ENCODE results near the gene ATP6V1E1.

ATP6V1E1 gene

DNA sequence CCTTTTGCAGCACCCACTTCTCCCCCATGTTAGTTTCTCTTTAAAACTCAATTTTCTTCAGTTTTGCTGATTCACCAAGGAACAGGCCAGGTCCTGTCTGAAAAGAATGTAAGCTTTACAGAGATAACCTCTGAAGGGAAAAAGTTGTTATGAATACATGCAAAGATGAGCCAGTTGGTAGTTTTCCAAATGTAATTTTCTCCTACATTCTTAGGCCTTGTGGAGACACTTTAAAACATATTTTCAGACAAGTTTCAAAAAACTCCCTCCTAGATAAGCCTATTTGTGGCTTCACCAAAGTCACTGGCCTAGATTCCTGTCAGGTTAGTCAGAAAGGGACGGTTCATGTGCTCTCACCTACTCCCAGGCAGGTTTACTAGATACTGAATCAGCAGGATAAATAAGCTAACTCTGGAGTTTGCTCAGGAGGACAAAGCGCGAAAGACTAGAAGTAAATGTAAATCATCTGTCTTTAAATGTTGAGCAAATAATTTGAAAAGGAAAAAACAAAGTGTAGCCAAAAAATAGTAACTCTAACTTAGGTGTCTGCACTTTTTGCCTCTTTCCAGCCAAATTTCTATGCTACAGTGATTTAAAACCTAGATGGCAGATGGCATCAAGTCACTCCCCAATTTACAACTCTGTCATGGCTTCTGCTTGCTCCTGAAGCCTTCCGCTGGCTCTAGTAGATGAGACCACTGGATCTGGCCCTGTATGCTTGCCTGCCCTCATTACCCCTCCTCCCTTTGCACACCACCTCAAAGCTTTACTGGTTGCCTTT lies 4.9 kb upstream of the ATP6V1E1 start:
- DNase-seq: no peak

DNA sequence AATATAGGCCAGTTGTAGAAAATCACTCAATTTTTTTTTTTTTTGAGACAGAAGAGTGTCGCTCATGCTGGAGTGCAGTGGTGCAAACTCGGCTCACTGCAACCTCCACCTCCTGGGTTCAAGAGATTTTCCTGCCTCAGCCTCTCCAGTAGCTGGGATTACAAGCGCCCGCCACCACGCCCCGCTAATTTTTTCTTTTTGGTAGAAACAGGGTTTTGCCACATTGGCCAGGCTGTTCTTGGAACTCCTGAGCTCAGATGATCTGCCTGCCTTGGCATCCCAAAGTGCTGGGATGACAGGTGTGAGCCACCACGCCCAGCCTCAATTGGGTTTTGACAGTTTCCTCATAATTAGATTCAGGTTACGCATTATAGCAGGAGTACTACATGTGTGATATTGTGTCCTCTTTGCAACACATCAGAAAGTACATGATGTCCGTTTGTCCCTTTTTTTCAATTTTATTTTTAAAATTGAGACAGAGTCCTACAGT lies 2.6 kb upstream of the ATP6V1E1 start:
- DNase-seq: no peak

DNA sequence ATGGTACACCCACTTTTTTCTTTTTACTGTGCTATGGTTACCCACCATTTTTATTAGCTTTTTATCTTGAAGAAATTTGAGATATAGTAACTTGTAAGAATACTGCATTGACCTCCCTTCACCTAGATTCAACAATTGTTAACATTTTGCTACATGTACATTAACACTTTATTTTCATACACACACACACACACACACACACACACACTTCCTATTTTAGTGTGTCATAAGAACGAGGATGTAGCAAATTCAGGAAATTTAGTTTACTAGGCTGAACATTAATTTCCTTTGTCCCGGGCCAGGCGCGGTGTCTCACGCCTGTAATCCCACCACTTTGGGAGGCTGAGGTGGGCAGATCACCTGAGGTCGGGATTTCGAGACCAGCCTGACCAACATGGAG lies 1.1 kb upstream of the ATP6V1E1 start:
- no peak for DNase-seq

DNA sequence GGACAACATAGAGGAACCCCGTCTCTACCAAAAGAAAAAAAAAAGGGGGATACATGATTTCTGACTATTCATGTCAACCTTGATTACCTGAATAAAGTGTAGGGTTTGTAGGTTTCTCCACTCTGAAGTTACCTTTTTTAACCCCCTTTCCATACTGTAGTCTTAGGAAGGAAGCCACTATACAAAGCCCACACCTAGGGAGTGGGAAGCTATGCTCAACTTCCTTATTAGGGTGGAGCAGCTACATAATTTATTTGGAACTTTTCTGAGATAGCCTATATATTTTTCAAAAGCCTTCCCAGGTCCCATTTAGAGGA lies 582 bp upstream of the ATP6V1E1 start:
- DNase-seq: no peak

DNA sequence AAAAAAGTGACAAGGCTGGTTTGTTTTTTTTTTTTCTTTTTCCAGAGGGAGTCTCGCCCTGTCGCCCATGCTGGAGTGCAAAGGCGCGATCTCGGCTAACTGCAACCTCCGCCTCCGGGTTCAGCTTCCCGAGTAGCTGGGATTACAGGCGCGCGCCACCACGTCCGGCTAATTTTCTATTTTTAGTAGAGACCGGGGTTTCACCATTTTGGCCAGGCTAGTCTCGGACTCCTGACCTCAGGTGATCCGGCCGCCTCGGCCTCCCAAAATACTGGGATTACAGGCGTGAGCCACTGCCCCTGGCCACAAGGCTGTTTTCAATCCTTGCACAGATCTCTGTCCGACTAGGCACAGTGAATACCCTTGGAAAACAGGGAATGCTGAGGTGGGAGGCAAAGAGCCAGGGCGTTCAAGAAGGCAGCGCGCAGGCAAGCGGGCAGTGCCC lies 566 bp downstream of the ATP6V1E1 start:
- DNase-seq: no peak

DNA sequence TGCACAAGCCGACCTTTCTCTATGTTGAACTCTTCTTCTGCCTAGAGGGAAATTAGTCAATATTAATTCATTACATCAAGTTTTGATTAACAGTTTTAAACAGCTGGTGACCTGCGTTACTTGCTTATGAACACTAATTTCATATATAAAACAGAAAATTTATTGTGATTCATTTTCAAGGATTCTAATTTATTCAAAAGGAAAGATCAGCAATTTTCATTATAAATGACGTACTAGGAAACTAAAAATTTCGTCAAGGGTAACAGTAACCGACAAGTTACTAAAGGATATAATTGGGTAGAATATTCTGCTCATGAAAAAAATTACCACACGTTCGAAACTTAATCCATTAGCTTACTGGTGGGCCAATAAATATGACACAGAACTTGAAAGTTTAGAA lies 15.3 kb downstream of the ATP6V1E1 start:
- no peak for DNase-seq

DNA sequence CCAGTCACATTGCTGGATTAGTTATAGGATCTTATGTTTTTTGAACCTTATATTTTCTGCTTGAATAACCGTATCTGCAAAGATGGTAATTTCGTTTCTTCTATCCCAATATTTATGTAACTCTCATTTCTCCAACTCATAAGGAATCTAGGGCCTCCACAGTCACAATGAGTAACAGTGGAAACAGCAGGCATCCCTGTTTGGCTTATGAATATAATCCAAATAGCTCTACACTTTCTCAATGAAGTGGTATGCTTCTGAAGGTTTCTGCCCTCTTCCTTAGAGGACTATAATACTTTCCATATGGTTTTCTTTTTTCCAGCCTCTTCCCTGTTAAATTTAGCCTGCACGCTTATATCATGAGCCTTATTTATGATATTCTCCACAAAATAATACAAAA lies 16.5 kb downstream of the ATP6V1E1 start:
- no peak for DNase-seq

DNA sequence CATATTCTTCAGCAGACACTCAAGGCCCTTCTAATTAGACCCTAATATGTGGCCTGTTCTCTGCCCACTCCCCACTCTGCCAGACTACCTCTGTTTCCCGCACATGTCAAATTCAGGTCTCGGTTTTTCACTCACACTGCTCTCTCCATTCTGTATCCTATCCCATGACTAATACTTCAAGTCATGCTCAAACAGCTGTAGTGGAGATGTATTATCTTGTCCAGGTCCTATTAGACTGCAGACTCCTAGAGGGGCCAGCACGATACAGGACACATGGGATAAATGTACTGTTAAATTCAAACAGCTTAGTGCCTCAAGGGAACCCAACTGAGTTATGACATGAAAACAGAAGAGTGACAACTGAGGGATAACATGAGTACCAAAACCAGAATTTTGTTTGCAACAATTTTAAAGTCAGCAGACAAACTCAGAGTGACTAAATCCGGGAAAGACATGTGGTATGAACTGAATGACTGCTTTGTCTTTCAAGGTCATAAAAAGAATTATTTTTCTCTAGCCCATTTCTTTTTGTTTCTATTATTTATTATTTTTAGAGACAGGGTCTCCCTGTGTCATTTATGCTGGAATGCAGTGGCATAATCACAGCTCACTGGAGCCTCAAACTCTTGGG lies 20.5 kb downstream of the ATP6V1E1 start:
- no peak for DNase-seq

DNA sequence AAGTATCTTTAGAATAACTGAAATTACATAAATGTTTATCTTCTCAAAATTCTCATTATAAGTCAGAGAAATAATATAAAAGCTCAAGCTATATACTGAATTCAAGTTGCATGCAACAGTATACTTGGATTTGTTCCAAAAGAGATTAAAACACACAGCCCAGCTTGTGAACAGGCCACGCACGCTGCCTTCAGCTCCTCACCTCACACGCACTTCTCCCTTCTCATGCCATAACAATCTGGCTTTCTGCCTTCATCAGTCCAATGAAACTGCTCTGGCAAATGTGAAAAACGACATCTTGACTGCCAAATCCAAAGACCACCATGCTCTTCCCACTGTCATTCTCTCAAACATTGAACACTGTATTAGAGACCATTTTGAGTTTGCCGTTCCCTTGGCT lies 22.1 kb downstream of the ATP6V1E1 start:
- DNase-seq: no peak

DNA sequence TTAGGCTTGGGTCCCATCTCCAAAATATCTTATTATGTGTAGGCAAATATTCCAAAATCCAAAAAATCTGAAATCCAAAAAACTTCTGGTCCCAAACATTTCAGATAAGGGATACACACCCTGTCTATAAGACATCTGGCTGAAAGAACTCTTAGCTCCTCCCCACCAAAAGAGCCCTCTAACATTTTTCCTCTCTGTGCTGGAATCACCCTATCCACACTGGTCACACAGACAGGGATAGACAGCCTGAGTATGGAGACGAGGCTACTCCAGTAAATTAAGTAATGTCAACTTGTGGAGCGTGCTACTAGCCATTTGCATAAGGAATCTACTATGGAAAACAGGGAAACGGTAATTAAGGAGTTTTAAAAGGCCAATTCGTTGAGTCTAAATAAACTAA lies 24.9 kb downstream of the ATP6V1E1 start:
- DNase-seq: no peak

DNA sequence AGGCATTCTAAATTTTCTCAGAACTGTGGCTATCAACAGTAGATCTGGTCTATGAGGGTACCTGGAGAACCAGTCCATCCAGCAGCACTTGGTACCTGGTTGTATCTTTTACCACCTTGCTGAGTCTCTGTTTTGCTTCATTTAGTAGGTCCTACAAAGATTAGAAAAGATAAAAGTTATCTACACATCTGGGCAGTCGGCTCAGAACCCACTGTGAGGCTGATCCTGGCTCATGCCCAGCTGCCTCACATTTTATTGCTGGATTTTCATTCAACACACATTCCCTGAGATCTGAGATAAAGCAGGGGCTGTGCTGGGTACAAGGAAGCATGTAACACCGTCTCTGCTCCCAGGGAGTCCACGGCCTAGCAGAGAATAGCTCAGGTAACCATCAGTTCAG lies 27.5 kb downstream of the ATP6V1E1 start:
- DNase-seq: no peak

DNA sequence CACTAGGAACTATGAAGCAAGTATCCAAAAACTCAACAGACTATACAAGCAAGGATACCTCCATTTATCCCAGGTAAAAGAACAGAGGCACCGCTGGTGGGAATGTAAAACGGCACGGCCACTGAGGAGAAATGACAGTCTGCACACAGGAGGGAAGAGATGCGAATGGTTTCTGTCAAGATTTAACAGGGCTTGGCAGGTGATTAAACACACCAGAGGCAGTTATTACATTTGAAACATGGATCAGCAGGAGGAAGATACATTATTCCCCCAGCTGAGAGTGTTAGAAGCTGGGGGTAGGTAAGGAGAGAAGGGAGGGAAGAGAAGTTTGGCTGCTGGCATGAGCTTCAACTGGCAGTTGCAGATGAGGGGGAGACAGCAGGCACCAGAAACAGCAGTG lies 30.2 kb downstream of the ATP6V1E1 start:
- no peak for DNase-seq

DNA sequence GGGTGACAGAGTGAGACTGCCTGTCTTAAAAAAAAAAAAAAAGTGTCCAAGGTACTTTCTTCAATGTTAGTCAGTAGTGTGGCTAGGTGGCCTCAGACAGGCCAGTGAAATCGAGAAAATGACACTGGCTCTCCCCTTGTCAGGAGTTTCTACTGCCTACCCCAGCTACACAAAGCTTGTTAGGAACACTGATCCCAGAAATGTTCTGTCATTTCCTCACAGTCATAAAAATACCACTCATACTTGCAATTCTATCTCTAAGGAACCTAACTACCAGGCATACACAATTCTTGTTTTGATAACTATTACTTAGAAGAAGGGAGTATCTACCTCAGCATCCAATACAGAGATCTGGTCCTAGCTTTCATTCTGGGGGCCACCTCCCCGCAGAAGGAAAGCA lies 31.3 kb downstream of the ATP6V1E1 start:
- no peak for DNase-seq

DNA sequence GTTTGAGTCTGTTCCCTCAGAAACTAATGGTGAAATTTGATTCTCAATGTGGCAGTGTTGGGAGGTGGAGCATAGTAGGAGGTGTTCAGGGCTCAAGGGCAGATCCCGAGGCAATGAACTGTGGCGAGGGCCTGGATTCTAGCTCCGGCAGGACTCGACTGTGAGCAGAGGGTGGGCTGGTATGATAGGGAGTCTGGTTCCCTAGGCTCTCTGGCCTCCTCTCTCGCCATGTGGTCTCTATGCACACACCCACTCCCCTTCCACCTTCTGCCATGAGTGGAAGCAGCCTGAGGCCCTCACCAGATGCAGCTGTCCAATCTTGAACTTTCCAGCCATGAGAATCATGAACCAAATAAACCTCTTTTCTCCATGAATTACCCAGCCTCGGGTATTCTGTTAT lies 32.3 kb downstream of the ATP6V1E1 start:
- DNase-seq: no peak

DNA sequence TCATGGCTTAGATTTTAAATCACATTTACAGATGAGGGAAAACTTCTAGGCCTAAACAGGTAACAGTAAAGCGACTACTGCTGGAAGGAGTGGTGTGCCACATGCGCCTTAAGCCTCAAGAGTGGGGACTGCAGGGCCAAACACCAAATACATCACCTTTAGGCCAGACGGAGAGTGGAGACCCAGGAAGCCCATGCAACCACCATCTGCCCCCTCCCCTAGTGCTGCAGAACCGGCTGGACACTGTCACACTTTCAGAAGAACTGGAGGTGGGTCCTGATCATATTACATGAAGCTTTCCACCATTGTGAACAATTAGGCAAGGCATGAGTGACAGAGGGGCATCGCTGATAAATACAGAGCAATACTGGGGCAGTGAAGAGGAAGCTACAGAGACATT lies 36.3 kb downstream of the ATP6V1E1 start:
- DNase-seq: no peak

DNA sequence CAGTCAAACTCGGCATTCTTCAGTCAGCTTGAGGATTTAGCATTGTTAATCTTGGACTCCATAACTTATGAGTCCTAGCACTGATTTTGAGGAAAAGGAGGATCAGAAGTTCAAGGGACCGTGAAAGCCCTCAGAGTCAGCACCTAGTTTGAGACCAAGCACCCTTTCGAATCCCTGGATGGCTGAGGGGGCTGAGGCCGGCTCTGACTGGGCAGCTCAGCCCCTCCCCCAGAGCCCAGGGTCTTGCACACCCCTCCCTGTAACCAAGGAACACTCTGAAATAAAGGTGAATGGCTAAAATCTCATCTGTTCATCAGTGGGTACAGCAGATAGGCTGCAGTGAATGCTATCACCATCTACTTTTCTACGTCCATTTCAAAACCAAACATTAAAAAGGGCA lies 38.0 kb downstream of the ATP6V1E1 start:
- no peak for DNase-seq

DNA sequence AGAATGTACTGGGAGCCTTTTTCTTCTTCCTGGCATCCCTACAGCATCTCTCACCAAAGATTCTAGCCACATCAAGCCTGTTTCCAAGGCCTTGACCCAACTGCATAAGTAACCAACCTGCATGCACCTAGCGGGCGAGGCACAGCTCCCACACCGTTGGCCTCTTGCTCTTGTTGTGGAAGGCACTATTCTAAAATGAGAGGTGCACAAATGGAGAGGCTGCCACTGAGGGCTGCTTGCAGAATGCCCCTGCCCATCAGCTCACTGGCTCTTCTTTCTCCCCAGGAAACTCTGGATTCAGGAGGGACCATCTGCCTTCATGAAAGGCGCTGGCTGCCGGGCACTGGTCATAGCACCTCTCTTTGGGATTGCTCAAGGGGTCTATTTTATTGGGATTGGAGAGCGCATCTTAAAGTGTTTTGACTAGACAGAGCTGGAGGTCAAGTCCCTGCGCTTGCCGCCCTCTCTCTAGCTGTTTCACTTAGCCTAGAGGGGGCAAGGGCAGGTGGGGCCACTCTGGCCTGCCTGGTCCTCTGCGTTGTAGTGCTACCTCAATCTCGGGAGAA lies 38.7 kb downstream of the ATP6V1E1 start:
- no peak for DNase-seq

DNA sequence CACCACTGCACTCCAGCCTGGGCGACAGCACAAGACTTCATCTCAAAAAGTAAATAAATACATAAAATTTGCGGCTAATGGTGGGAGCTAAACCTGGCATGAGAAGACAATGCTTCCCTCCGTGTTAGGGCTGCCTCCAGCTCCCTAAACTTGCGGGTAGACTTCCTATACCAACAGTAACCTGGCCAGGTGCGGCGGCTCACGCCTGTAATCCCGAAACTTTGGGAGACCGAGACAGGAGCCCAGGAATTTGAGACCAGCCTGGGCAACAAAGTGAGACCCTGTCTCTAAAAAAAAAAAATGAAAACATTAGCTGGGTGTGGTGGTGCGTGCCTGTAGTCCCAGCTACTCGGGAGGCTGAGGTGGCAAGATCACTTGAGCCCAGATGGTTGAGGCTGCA lies 39.9 kb downstream of the ATP6V1E1 start:
- no peak for DNase-seq

DNA sequence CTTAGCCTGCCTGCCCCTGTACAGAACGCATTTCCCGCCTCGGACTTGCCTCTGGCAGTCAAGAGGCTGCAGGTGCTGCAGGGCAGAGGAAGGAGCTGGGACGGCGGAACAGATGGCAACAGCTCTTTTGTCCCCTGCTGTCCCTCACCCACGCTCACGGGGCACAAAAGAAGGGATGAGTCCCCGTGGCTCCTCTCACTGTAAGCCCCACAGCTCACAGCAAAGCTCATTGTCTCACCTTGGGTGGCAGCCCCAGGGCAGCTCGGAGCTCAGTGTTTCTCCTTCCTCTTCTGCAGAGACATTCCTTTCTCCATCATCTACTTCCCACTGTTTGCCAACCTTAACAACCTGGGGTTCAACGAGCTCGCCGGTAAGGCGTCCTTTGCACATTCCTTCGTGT lies 40.9 kb downstream of the ATP6V1E1 start:
- no peak for DNase-seq

DNA sequence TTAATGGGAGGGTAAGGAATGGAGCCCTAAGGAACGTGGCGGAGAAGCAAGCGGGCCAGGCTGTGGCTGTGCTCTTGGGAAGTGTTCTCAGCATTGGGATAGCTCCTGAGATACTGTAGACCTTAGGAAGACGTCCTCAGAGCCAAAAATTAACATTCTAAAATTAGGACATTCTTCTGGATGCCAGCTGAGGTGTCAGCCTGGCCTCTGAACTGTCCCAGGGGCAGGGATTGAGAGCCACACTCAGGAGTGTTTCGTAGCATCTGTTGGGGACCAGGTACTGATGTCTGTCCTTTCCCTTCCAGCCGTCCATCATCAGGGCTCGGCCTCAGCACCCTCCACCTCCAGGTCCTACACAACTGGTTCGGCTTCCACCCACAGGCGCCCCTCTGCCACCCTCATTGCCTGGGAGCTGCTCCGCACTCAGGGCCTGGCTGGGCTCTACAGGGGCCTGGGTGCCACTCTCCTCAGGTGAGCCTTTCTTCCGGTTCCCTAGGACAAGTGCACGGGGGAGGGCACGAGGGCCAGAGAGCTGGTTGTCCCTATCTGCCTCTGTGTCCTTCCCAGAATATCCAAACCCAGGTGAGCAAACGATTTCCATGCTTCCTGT lies 41.6 kb downstream of the ATP6V1E1 start:
- no peak for DNase-seq

DNA sequence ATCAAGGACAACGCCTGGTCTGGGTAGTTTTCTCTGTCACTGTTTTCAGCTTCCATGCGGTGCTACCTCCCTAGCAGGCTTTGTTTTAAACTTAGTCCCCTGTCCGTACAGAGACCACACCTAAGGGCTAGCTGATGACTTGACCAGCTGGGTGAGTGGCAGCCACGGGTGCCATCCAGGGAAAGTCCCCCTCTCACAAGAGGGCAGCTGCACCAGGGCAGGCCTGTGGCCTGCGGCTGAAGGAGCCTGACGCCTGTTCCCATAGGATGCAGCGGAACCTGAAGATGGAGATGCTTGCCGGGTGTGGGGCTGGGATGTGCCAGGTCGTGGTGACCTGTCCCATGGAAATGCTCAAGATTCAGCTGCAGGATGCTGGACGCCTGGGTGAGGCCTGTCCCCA lies 45.4 kb downstream of the ATP6V1E1 start:
- no peak for DNase-seq

DNA sequence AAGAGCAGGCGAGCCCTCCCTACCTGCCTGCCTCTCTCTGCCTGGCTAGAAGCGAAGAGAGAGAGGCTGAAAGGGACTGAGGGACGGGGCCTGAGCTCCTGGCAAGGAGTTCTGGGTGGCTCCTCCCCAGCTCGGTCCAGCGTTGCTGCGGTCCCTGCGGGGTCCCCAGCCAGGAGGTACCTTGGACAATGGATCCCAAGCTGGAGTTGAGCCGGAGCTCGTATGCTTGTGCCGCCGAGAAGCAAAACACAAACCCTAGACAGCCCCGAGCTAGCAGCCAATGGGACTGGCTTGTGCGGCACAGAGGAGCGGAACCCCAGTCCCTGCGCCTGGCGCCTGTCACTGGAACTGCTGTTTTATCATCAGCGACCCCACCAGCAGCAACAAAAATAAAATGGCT lies 46.9 kb downstream of the ATP6V1E1 start:
- no peak for DNase-seq

DNA sequence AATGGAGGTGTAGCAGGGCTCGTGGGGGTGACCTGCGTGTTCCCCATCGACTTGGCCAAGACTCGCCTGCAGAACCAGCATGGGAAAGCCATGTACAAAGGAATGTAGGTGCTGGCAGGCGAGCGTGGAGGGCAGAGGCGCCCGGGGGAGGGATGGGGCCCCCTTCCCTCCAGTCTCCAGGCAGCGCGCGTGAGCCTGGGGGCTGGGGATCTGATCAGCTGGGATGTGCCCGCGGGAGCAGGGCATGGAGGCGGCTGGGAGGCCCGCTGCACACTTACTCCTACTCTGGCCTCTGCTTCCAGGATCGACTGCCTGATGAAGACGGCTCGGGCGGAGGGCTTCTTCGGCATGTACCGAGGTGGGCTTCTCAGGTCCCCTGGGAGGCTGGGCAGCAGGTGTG lies 47.5 kb downstream of the ATP6V1E1 start:
- DNase-seq: no peak

DNA sequence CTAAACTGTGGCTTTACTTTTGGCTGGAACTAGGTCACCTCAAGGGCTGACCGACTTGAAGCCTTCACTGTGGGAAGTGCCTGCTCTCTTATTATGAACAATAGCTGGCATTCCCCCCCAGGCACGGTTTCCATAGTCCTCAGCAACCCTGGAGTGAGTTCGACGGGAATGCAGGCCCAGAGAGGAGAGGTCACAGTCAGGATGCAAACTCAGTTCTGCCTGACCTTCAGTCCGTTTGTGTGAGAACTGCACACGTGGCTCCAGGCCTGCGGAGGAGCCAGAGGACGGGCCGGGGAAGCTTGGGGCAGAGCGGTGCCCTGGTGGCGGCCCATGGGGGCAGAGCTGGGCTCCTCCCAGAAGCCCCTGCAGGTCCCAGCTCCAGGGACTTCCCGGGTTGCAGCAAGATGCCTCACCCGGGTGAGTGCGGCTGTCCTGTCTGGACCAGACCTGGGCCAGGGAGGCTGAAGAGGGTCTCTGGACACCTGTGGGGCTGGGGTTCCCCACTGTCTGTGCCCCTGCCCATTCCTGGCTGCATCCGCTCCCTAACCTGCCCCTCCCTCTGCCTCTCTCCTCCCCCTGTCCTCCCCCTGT lies 48.0 kb downstream of the ATP6V1E1 start:
- DNase-seq: no peak

All from CD4-positive, alpha-beta T cell treated with Interleukin-21 for 1 hour (primary cell).